CD4-positive, alpha-beta memory T cell (primary cell): Measurements from ENCODE around the gene SAFB. TPM values are rescaled to one million over a fixed set of nuclear protein-coding genes. Genes with fewer than 3 reads are reported as not detected.
A peak's percentile ranks its signal among the peaks of the same experiment; 100 is the strongest.

ENCODE experiments used
- CTCF ChIA-PET: fragments of 350-600 bp; sonication (Branson Sonifier 250); formaldehyde crosslinking; loops from one replicate; lab custom pipeline; 2021; ENCODE audit warnings: inconsistent platforms; ENCODE audit not compliant: partially characterized antibody; lab: Charles Lee
- POLR2A ChIA-PET: fragments of 350-600 bp; sonication (Branson Sonifier 250); formaldehyde crosslinking; loops from one replicate; lab custom pipeline; 2021; ENCODE audit not compliant: partially characterized antibody; lab: Charles Lee
- DNase-seq, 5 donors: peaks; one replicate each; pipeline versions ENCODE4 v3.0.0 to v3.0.0-alpha.2; 2020 to 2022; ENCODE audit warnings: mixed read lengths in 1 of 5
- H3K27ac ChIP-seq: one replicate; pipeline ENCODE4 v1.7.0; 2013; ENCODE audit warnings: low read depth, low read length
- H3K27me3 ChIP-seq: 2 replicates; pipeline ENCODE4 v1.7.0; 2013; ENCODE audit warnings: mild to moderate bottlenecking, low read length, moderate library complexity; ENCODE audit not compliant: insufficient read depth
- H3K36me3 ChIP-seq: 2 replicates; pipeline ENCODE4 v1.7.0; 2013; ENCODE audit warnings: mild to moderate bottlenecking, low read length, moderate library complexity; ENCODE audit not compliant: insufficient read depth
- H3K4me1 ChIP-seq: 2 replicates; pipeline ENCODE4 v1.7.0; 2013; ENCODE audit warnings: mild to moderate bottlenecking, low read length, moderate library complexity; ENCODE audit not compliant: insufficient read depth
- H3K4me3 ChIP-seq, 2 donors: one replicate each; pipeline ENCODE4 v1.7.0; 2013; ENCODE audit warnings: low read length in 2 of 2, mild to moderate bottlenecking in 1 of 2
- H3K9me3 ChIP-seq, 2 donors: one replicate each; pipeline ENCODE4 v1.7.0; 2013; ENCODE audit warnings: low read length in 2 of 2, control low read depth in 1 of 2; ENCODE audit not compliant: control insufficient read depth in 1 of 2
- H3K27ac Mint-ChIP-seq, 7 donors: one replicate each; pipeline ENCODE4 v1.8.0; 2020 to 2021; ENCODE audit warnings: mixed read lengths in 7 of 7, mild to moderate bottlenecking in 6 of 7, inconsistent platforms in 3 of 7, moderate library complexity in 3 of 7
- H3K27me3 Mint-ChIP-seq, 2 donors: one replicate each; pipeline ENCODE4 v1.8.0; 2020 to 2021; ENCODE audit warnings: mixed read lengths in 2 of 2
- H3K36me3 Mint-ChIP-seq, 2 donors: one replicate each; pipeline ENCODE4 v1.8.0; 2020 to 2021; ENCODE audit warnings: mixed read lengths in 2 of 2, inconsistent platforms in 1 of 2, mild to moderate bottlenecking in 1 of 2
- H3K4me1 Mint-ChIP-seq, 4 donors: one replicate each; pipeline ENCODE4 v1.8.0; 2020 to 2021; ENCODE audit warnings: mixed read lengths in 4 of 4, mild to moderate bottlenecking in 1 of 4
- H3K4me3 Mint-ChIP-seq, 8 donors: one replicate each; pipeline ENCODE4 v1.8.0; 2020 to 2021; ENCODE audit warnings: mixed read lengths in 8 of 8, mild to moderate bottlenecking in 7 of 8, moderate library complexity in 6 of 8, inconsistent platforms in 3 of 8
- H3K9me3 Mint-ChIP-seq, 8 donors: one replicate each; pipeline ENCODE4 v1.8.0; 2020 to 2021; ENCODE audit warnings: mixed read lengths in 8 of 8, mild to moderate bottlenecking in 5 of 8, inconsistent platforms in 3 of 8, moderate library complexity in 1 of 8
- intact Hi-C: fragments of 100-400 bp; cut with micrococcal nuclease; formaldehyde crosslinking; loops from one replicate; pipeline ENCODE4 v1.15.1; 2023
- polyA plus RNA-seq, 2 donors: library from polyadenylated mRNA; unstranded; fragments of 300-500 nt; fragmentation: Illumina TruSeq; gene quantifications; one replicate each; pipeline ENCODE4 v1.2.3, GENCODE V29; 2021
- total RNA-seq, 2 experiments: library from RNA; stranded (reverse); gene quantifications; one replicate each; pipeline ENCODE4 v1.2.3, GENCODE V29; 2021

SAFB gene
- total and polyA plus RNA-seq, 4 experiments from 2014 or later, result 14.6 to 211 (median 159) TPM

- peak overlapping the region; percentile 87 for H3K27ac ChIP-seq
- H3K4me3 ChIP-seq, result peak overlapping the region; percentile 52 to 96
- Mint-ChIP-seq H3K27ac (peak overlapping the region; percentile 66 to 93 (median 92)), H3K9me3 (peaks cover 0 to 3% (median 0%) of the 10 kb centered on the region in 8 donors), H3K4me1 (peaks cover 21 to 49% (median 32%) of the 10 kb centered on the region in 4 donors), H3K27me3 (no peaks in the 10 kb centered on the region), H3K36me3 (peaks cover 0 to 5% of the 10 kb centered on the region in 2 donors), H3K4me3 (peak overlapping the region; percentile 35 to 94 (median 82))
- CTCF ChIA-PET, result interaction anchor here (1.0 to 1.2 kb wide), 3 partner anchors 8 to 40 kb away, joined by 3 to 6 read pairs (median 6); partner anchors contain the start of genes CATSPERD and RPL36
- no peaks in the 10 kb centered on the region for H3K27me3 ChIP-seq
- no peaks in the 10 kb centered on the region for H3K36me3 ChIP-seq
- intact Hi-C loops, result loop anchor here (2.0 kb wide), 1 partner anchor 297 kb away; the partner anchor contains the start of gene RANBP3
- POLR2A ChIA-PET, result interaction anchor here (1.4 to 2.1 kb wide), 3 partner anchors 8 to 59 kb away, joined by 6 to 7 read pairs (median 6); partner anchors contain the start of genes RPL36, SAFB and SAFB2
- no peaks in the 10 kb centered on the region for H3K9me3 ChIP-seq
- peaks cover 24% of the 10 kb centered on the region for H3K4me1 ChIP-seq
- DNase-seq, result no peak
Observed at GRCh38 chr19:5681391-5682106, 58.7 kb downstream of the SAFB start.

DNA sequence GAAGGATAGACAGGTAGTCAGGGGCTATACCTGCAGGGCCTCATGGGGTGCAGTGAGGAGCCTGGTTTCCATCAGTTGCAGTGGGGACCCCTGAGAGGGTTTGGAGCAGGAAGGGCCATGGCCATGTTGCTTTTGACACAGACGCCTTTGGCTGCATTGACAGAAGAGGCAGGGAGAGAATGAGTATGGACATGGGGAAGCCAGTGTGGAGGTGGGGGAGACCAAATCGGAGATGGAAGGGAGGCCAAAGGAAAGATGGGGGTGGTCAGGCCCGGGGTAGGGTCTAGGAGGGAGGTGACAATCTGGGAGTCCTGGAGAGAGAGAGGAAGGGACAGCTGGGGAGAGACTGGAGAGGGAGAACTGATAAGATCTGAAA lies 59.2 kb downstream of the SAFB start:
- DNase-seq, result no peak
- Mint-ChIP-seq H3K27me3 (no peaks in the 10 kb centered on the region), H3K4me3 (peak overlapping the region in 7 of 8 donors; percentile 39 to 94 (median 81)), H3K4me1 (peaks cover 22 to 50% (median 33%) of the 10 kb centered on the region in 4 donors), H3K36me3 (peaks cover 0 to 6% of the 10 kb centered on the region in 2 donors), H3K27ac (peak overlapping the region; percentile 66 to 92 (median 87)), H3K9me3 (peaks cover 0 to 3% (median 0%) of the 10 kb centered on the region in 8 donors)
- POLR2A ChIA-PET, result interaction anchor here (1.4 to 2.1 kb wide), 3 partner anchors 8 to 59 kb away, joined by 6 to 7 read pairs (median 6); partner anchors contain the start of genes RPL36, SAFB and SAFB2
- CTCF ChIA-PET, result interaction anchor here (1.0 to 1.2 kb wide), 3 partner anchors 8 to 39 kb away, joined by 3 to 6 read pairs (median 6); partner anchors contain the start of genes CATSPERD and RPL36
- Histone ChIP-seq H3K9me3 (no peaks in the 10 kb centered on the region), H3K27me3 (no peaks in the 10 kb centered on the region), H3K4me3 (no peak overlapping the region), H3K4me1 (peaks cover 25% of the 10 kb centered on the region), H3K27ac (no peak overlapping the region), H3K36me3 (no peaks in the 10 kb centered on the region)
- intact Hi-C loops, result no loop called here

- H3K27ac Mint-ChIP-seq, result peak overlapping the region in 4 of 7 donors; percentile 19 to 66 (median 40)
- peak overlapping the region in 3 of 8 donors; percentile 9 to 60 (median 13) for H3K4me3 Mint-ChIP-seq
- CTCF ChIA-PET, result no interaction called here
Observed at GRCh38 chr19:5683177-5683886, 60.4 kb downstream of the SAFB start.

GRCh38 chr19:5684694-5685430 lies 62.0 kb downstream of the SAFB start:
- Mint-ChIP-seq H3K36me3 (peaks cover 0 to 8% of the 10 kb centered on the region in 2 donors), H3K4me3 (peak overlapping the region in 2 of 8 donors; percentile 6 to 20), H3K27ac (peak overlapping the region in 3 of 7 donors; percentile 12 to 89 (median 69)), H3K27me3 (no peaks in the 10 kb centered on the region), H3K4me1 (peaks cover 17 to 50% (median 34%) of the 10 kb centered on the region in 4 donors), H3K9me3 (peaks cover 0 to 3% (median 0%) of the 10 kb centered on the region in 8 donors)
- Histone ChIP-seq H3K27me3 (no peaks in the 10 kb centered on the region), H3K9me3 (no peaks in the 10 kb centered on the region), H3K36me3 (no peaks in the 10 kb centered on the region), H3K27ac (no peak overlapping the region), H3K4me3 (no peak overlapping the region), H3K4me1 (peaks cover 27% of the 10 kb centered on the region)
- DNase-seq, result no peak
- ChIA-PET CTCF (interaction anchor here (2.8 to 3.6 kb wide), 2 partner anchors 36 to 63 kb away, joined by 18 read pairs; partner anchors contain the start of genes CATSPERD, LONP1, SAFB and SAFB2), POLR2A (interaction anchor here (3.4 kb wide), 1 partner anchor 62 kb away, joined by 25 read pairs; the partner anchor contains the start of genes SAFB and SAFB2)
- intact Hi-C loops, result no loop called here

More at GRCh38 chr19:5683177-5683886, 60.4 kb downstream of the SAFB start:
- Mint-ChIP-seq H3K27me3 (no peaks in the 10 kb centered on the region), H3K36me3 (peaks cover 0 to 6% of the 10 kb centered on the region in 2 donors), H3K9me3 (peaks cover 0 to 3% (median 0%) of the 10 kb centered on the region in 8 donors), H3K4me1 (peaks cover 23 to 54% (median 36%) of the 10 kb centered on the region in 4 donors)
- POLR2A ChIA-PET, result interaction anchor here (1.2 to 2.1 kb wide), 3 partner anchors 8 to 61 kb away, joined by 4 to 7 read pairs (median 6); partner anchors contain the start of genes CATSPERD, LONP1, SAFB and SAFB2
- H3K27me3 ChIP-seq, result no peaks in the 10 kb centered on the region
- no peak overlapping the region for H3K27ac ChIP-seq
- H3K4me1 ChIP-seq, result peaks cover 33% of the 10 kb centered on the region
- no peak for DNase-seq
- H3K9me3 ChIP-seq, result no peaks in the 10 kb centered on the region
- H3K4me3 ChIP-seq, result no peak overlapping the region
- H3K36me3 ChIP-seq, result no peaks in the 10 kb centered on the region
- intact Hi-C loops, result no loop called here

- Mint-ChIP-seq H3K4me1 (peaks cover 25 to 52% (median 35%) of the 10 kb centered on the region in 4 donors), H3K9me3 (peaks cover 0 to 5% (median 0%) of the 10 kb centered on the region in 8 donors), H3K36me3 (peaks cover 0 to 18% of the 10 kb centered on the region in 2 donors), H3K4me3 (peak overlapping the region; percentile 81 to 88 (median 83)), H3K27me3 (no peaks in the 10 kb centered on the region), H3K27ac (peak overlapping the region; percentile 86 to 95 (median 91))
- H3K36me3 ChIP-seq, result no peaks in the 10 kb centered on the region
- CTCF ChIA-PET, result interaction anchor here (1.5 to 3.6 kb wide), 5 partner anchors 10 to 218 kb away, joined by 3 to 18 read pairs (median 7); partner anchors contain the start of genes CATSPERD, LONP1, SAFB and SAFB2
- intact Hi-C loops, result no loop called here
- peak overlapping the region; percentile 67 for H3K27ac ChIP-seq
- no peak for DNase-seq
- no peaks in the 10 kb centered on the region for H3K27me3 ChIP-seq
- POLR2A ChIA-PET, result interaction anchor here (1.0 to 3.4 kb wide), 5 partner anchors 8 to 218 kb away, joined by 4 to 28 read pairs (median 5); partner anchors contain the start of genes CATSPERD, LONP1, SAFB and SAFB2
- no peaks in the 10 kb centered on the region for H3K9me3 ChIP-seq
- peak overlapping the region in 1 of 2 donors; percentile 61 for H3K4me3 ChIP-seq
- peaks cover 22% of the 10 kb centered on the region for H3K4me1 ChIP-seq
Observed at GRCh38 chr19:5686326-5686646, 63.4 kb downstream of the SAFB start.
